Smooth muscle cell (in vitro differentiated cells): ENCODE measurements around the gene HLA-DQB2. TPM values are rescaled to one million over a fixed set of nuclear protein-coding genes. Genes with fewer than 3 reads are reported as not detected.
"Not testable (repeated sequence)": the region's sequence is repeated elsewhere in the genome, so short reads cannot be mapped to it uniquely, and the experiment has no call there.

Source experiments
- DNase-seq: peaks from one replicate; lab custom pipeline; 2025; ENCODE audit not compliant: unreplicated experiment; lab: John Stamatoyannopoulos, UW
- H2AFZ ChIP-seq: fragments of 200-600 bp; sonication (generic); 2 replicates; pipeline ENCODE4 v1.6.0; 2016; ENCODE audit warnings: antibody characterized with exemption, low read depth, mild to moderate bottlenecking
- H3F3A ChIP-seq: fragments of 200-600 bp; sonication (generic); 2 replicates; pipeline ENCODE4 v1.6.0; 2017; ENCODE audit warnings: antibody characterized with exemption, low read depth
- H3K27ac ChIP-seq: fragments of 200-600 bp; sonication (generic); 2 replicates; pipeline ENCODE4 v1.5.1; 2016; ENCODE audit warnings: low read depth, mild to moderate bottlenecking
- H3K27me3 ChIP-seq: fragments of 200-600 bp; sonication (generic); 2 replicates; pipeline ENCODE4 v1.6.1; 2016; ENCODE audit warnings: low read depth, mild to moderate bottlenecking
- H3K36me3 ChIP-seq: fragments of 200-600 bp; sonication (generic); 2 replicates; pipeline ENCODE4 v1.5.1; 2016; ENCODE audit warnings: low read depth
- H3K4me1 ChIP-seq: fragments of 200-600 bp; sonication (generic); 2 replicates; pipeline ENCODE4 v1.5.1; 2016; ENCODE audit warnings: low read depth
- H3K4me2 ChIP-seq: fragments of 200-600 bp; sonication (generic); 2 replicates; pipeline ENCODE4 v1.6.0; 2016; ENCODE audit warnings: mild to moderate bottlenecking
- H3K4me3 ChIP-seq: fragments of 200-600 bp; sonication (generic); 2 replicates; pipeline ENCODE4 v1.5.1; 2016; ENCODE audit warnings: mild to moderate bottlenecking
- H3K79me2 ChIP-seq: fragments of 200-600 bp; sonication (generic); 2 replicates; pipeline ENCODE4 v1.6.0; 2016; ENCODE audit warnings: low read depth, mild to moderate bottlenecking
- H3K9ac ChIP-seq: fragments of 200-600 bp; sonication (generic); 2 replicates; pipeline ENCODE4 v1.6.0; 2016; ENCODE audit warnings: low read depth
- H3K9me3 ChIP-seq: fragments of 200-600 bp; sonication (generic); replicated peaks from 2 replicates; pipeline ENCODE4 v1.5.1; 2016; ENCODE audit warnings: low read depth
- H4K20me1 ChIP-seq: fragments of 200-600 bp; sonication (generic); 2 replicates; pipeline ENCODE4 v1.6.0; 2016; ENCODE audit warnings: low read depth
- WGBS: methylation state at CpG from one replicate; pipeline ENCODE4 v1.1.7; 2016; ENCODE audit warnings: low lambda C conversion rate; 5-methylcytosine and 5-hydroxymethylcytosine counted together
- polyA plus RNA-seq: library from polyadenylated mRNA; unstranded; fragments of >200 nt; fragmentation: Nextera tagmentation; extraction: Ambion mirVana; gene quantifications from 2 replicates; pipeline ENCODE4 v1.2.1, GENCODE V29; 2016
- total RNA-seq: library from RNA; depleted of rRNA; stranded (reverse); fragments of >200 nt; gene quantifications from 2 replicates; pipeline ENCODE4 v1.2.3, GENCODE V29; 2014
- TF ChIP-seq, protein P1 (sequence below): fragments of 200-600 bp; sonication (generic); IDR thresholded peaks from 2 replicates; pipeline ENCODE4 v1.5.1; 2017; ENCODE audit warnings: borderline replicate concordance, mild to moderate bottlenecking, antibody characterized with exemption; ENCODE audit not compliant: insufficient read depth, poor library complexity, severe bottlenecking

HLA-DQB2 gene
- total RNA-seq (not detected in 2 replicates), polyA plus RNA-seq (not detected in 2 replicates)

GRCh38 chr6:32763421-32763820 lies at the start of gene HLA-DQB2:
TSS of gene HLA-DQB2 (minus strand) at chr6:32763532. CDS start at chr6:32763470, 62 bp downstream.
- H3K36me3 ChIP-seq = no peaks in the 10 kb centered on the region
- H3K4me3 ChIP-seq = no peak within 1 kb of the TSS
- H3F3A ChIP-seq = no peaks in the 10 kb centered on the region
- no peaks in the 10 kb centered on the region for H3K4me1 ChIP-seq
- no peak for DNase-seq
- no peak within 1 kb of the TSS for H2AFZ ChIP-seq
- H3K4me2 ChIP-seq = no peak within 1 kb of the TSS
- no peaks in the 10 kb centered on the region for H3K79me2 ChIP-seq
- 48% methylated on average over 4 of the region's 4 CpGs for WGBS
- H3K9me3 ChIP-seq = no peaks in the 10 kb centered on the region
- H3K27ac ChIP-seq = no peak within 1 kb of the TSS
- no peak within 1 kb of the TSS for H3K9ac ChIP-seq
- peaks cover 16% of the 10 kb centered on the region for H3K27me3 ChIP-seq
- TF ChIP-seq, protein P1, sequence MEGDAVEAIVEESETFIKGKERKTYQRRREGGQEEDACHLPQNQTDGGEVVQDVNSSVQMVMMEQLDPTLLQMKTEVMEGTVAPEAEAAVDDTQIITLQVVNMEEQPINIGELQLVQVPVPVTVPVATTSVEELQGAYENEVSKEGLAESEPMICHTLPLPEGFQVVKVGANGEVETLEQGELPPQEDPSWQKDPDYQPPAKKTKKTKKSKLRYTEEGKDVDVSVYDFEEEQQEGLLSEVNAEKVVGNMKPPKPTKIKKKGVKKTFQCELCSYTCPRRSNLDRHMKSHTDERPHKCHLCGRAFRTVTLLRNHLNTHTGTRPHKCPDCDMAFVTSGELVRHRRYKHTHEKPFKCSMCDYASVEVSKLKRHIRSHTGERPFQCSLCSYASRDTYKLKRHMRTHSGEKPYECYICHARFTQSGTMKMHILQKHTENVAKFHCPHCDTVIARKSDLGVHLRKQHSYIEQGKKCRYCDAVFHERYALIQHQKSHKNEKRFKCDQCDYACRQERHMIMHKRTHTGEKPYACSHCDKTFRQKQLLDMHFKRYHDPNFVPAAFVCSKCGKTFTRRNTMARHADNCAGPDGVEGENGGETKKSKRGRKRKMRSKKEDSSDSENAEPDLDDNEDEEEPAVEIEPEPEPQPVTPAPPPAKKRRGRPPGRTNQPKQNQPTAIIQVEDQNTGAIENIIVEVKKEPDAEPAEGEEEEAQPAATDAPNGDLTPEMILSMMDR = no peak
- H4K20me1 ChIP-seq = no peaks in the 10 kb centered on the region

GRCh38 chr6:32809171-32809570 lies 45.8 kb upstream of the HLA-DQB2 start:
- H3K27me3 ChIP-seq = peaks cover 27% of the 10 kb centered on the region
- H3K9me3 ChIP-seq = no peaks in the 10 kb centered on the region
- no peak overlapping the region for H2AFZ ChIP-seq
- H3K4me2 ChIP-seq = no peak overlapping the region
- no peak overlapping the region for H3K4me3 ChIP-seq
- no peak overlapping the region for H3K27ac ChIP-seq
- no peaks in the 10 kb centered on the region for H3K79me2 ChIP-seq
- no peaks in the 10 kb centered on the region for H3K36me3 ChIP-seq
- whole genome bisulfite sequencing = 0% methylated on average over 1 of the region's 1 CpG
- no peak overlapping the region for H3K9ac ChIP-seq
- H4K20me1 ChIP-seq = no peaks in the 10 kb centered on the region
- H3F3A ChIP-seq = no peaks in the 10 kb centered on the region
- H3K4me1 ChIP-seq = no peaks in the 10 kb centered on the region
- no peak for DNase-seq
- TF ChIP-seq, protein P1 = no peak

DNA sequence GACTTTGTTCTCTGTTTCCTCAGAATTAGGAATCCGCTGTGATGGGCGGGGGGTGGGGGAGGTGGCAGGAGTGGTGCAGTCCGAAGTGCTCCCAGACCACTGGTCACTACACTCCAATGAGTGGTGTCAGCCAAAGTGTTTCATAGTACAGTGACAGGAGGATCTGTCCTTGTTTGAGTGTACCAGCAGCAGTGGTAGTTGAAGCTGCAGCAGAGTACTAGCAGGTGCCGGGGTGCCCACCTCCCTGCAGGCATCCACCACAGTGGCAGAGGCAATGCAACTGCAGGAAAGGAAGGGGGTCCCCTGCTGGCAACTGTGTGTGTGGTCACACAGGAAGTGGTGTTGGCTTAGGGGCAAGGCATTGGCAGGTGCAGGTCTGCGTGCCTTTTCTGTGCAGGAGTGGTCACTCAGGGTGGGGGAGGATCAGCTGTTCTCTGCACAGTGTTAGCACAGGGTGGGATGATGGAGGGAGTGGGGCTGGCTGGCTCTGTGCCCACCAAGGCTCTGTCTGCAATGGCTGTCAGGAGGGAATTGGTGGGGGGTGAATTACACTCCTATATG lies 43.8 kb upstream of the HLA-DQB2 start:
- no peaks in the 10 kb centered on the region for H3K4me1 ChIP-seq
- no peak overlapping the region for H3K9ac ChIP-seq
- H2AFZ ChIP-seq = no peak overlapping the region
- no peak overlapping the region for H3K4me3 ChIP-seq
- no peak for DNase-seq
- WGBS = 77% methylated on average over 5 of the region's 5 CpGs
- H3K36me3 ChIP-seq = no peaks in the 10 kb centered on the region
- no peaks in the 10 kb centered on the region for H3K79me2 ChIP-seq
- TF ChIP-seq, protein P1 = no peak
- H3K27ac ChIP-seq = no peak overlapping the region
- H3F3A ChIP-seq = no peaks in the 10 kb centered on the region
- no peaks in the 10 kb centered on the region for H4K20me1 ChIP-seq
- H3K9me3 ChIP-seq = no peaks in the 10 kb centered on the region
- peaks cover 38% of the 10 kb centered on the region for H3K27me3 ChIP-seq
- no peak overlapping the region for H3K4me2 ChIP-seq

DNA sequence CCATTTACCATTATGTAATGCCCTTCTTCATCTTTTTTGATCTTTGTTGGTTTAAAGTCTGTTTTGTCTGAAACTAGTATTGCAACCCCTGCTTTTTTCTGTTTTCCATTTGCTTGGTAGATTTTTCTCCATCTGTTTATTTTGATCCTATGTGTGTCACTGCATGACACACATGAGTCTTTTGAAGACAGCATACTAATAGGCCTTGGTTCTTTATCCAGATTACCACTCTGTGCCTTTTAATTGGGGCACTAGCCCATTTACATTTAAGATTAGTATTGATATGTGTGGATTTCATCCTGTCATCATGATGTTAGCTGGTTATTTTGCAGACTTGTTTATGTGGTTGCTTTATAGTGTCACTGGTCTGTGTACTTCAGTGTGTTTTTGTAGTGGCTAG lies 42.1 kb upstream of the HLA-DQB2 start:
- peaks cover 52% of the 10 kb centered on the region for H3K27me3 ChIP-seq
- H3K4me3 ChIP-seq, H3F3A ChIP-seq: not testable (repeated sequence)

More for the DNA sequence above, 42.1 kb upstream of the HLA-DQB2 start:
- not testable (repeated sequence) for H3K4me2 ChIP-seq, H3K4me1 ChIP-seq, H3K9me3 ChIP-seq, H4K20me1 ChIP-seq, DNase-seq, H3K9ac ChIP-seq, H2AFZ ChIP-seq, H3K79me2 ChIP-seq, H3K27ac ChIP-seq, H3K36me3 ChIP-seq
